HG03280 (cell line): ENCODE results near the gene PES1.
"Not testable (repeated sequence)": the region's sequence is repeated elsewhere in the genome, so short reads cannot be mapped to it uniquely, and the experiment has no call there.

ENCODE experiments used
- ATAC-seq: cut with Tn5 transposase; IDR thresholded peaks from one replicate; pipeline ENCODE4 v1.9.1; 2021; ENCODE audit warnings: mild to moderate bottlenecking, moderate library complexity; ENCODE audit not compliant: unreplicated experiment

The PES1 gene

DNA sequence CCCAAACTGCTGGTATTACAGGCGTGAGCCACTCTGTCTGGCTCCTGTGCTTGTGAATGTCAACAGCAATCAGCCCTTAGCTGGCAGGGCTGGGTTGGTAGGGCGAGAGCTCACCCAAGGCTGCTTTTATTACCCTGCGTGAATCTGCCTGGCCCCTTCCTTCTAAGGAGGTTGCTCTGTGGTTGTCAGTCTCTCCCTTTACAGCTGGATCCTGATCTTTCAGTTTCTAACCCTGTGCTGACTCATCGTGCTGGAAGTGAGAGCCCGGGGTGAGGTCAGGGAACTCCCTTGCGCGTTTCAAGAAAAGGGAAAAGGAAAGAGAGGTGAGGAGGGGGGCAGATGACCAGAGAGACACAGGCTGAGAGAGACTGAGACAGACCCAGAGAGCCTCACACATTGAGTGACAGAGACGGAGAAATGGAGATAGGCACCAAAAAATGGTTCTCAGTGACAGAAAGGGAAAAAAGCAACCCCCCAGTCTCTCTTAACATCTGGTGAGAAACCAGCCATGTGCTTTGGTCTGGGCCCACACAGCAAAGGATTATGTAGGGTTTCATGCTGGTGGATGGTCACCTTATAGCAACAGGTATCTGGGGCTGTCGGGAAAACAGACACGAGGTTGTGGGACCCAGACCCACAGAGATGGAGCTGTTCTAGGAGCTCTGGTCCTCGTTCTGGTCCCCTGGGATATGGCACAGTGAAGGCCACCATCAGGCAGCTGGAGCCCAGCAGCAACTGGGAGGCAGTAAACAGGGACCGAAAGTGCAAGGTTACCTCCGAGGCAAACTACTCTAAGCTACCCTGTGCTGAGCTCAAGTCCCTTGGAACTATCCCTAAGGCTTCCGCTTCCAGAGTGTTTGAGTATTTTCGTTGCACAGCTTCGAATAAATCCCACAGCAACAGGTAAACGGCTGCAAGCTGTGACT lies 17.8 kb upstream of the PES1 start:
- no peak for ATAC-seq

DNA sequence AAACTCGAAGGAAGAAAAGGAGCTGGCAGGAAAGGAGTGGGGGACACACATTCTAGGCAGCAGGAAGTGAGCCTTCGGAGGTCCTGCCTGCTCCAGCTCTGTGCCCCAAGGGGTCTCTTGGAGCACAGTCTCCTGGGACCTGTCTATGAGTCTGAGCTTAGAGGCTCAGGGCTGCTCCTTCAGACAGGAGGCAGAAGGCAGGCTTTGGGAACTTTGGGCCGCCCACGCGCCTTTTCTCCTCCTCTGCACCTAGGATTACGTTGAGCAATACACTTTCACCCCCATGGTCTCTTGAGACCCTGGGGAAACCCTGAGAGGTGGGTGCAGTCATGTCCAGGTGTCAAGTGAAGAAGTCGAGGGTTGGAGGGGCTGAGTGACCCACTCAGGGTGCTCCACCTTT lies 16.2 kb upstream of the PES1 start:
- ATAC-seq = no peak

DNA sequence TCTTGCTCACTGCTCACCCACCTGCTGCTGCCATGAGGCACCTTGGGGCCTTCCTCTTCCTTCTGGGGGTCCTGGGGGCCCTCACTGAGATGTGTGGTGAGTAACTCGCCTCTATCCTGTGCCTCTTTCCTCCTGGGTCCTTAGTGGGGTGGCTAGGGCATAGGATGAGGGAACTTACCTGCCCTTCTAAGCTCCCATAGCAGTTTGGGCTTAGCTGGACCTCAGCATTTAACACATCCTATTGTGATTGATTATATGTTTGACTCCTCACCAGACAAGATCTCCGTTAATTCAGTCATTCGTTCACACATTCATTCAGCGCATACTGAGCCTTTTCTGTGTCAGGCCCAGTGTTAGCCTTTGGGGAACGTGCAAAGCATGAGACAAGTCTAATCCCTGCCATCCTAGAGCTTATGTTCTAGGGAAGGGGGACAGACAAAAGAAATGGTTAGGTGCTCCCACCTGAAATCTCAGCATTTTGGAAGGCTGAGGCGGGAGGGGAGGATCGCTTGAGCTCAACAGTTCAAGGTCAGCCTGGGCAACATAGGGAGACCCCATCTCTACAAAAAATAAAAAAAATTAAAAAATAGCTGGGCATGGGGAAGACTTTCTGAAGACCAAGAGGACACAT lies 15.7 kb upstream of the PES1 start:
- ATAC-seq = no peak

DNA sequence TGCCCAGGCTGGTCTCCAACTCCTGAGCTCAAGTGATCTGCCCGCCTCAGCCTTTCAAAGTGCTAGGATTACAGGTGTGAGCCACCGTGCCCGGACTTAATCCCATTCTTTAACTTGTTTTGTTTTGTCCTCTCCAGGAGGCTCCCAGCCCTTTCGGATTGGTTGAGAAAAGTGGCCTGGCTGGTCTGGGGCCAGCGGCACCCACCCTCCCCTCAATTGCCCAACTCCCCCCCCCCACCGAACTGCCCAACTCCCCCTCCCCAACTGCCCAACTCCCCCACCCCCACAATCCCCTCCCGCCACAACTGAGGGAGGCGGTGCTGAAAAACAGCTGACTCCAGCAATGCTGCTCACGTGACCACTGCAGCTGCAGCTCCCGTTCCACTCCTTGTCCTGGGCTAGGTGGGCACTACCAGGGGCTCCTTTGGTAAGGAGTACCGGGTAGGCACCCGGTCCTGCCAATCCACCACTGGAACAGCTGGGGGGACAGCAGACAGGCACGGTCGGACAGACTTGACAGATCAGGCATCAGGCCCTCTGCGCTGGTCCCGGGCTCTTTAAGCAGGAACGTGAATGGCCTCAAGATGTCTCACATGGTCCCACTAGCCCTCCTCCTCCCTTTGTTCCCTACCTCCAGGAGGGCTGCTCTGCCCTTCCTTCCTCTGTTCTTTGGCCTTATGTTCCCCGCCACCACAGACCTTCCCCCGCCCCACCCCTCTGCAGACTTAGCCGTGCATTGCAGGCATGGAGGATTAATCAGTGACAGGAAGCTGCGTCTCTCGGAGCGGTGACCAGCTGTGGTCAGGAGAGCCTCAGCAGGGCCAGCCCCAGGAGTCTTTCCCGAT lies 15.0 kb upstream of the PES1 start, which contains the start of gene TCN2:
TCN2 (plus strand) TSS at position 720 of the 845 bp plus-strand sequence. CDS start 158 bp downstream, outside the sequence.
- ATAC-seq = no peak

DNA sequence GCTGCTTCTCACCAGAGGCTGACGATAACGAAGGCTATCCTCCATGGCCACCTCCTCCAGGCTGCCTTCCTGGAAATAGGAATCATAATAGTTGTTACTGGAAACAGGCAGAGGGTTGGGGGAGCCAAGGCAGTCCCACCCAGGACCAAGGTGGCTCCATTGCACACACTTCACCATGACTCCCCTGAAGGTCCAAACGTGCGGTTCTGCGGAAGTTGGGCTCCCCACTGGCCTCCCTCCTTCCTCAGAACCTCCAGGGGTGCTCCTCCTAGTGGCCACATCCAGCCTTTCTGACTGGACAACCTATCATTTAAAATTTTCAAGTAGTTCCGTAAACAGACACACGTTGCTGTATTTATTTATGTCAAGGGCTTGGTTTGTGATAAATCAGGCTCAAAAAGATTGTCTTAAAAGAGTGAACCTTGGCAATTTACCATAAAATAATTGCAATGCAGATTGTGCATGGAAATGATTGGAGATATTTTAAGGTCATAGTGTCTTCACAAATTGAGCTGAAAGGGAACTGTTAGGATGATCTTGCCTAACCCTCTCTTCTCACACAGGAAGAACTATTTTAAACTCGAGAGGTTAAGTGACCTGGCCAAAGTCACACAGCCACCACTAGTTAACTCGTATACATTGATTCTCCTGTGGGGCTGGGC lies 13.9 kb upstream of the PES1 start:
- ATAC-seq = no peak

DNA sequence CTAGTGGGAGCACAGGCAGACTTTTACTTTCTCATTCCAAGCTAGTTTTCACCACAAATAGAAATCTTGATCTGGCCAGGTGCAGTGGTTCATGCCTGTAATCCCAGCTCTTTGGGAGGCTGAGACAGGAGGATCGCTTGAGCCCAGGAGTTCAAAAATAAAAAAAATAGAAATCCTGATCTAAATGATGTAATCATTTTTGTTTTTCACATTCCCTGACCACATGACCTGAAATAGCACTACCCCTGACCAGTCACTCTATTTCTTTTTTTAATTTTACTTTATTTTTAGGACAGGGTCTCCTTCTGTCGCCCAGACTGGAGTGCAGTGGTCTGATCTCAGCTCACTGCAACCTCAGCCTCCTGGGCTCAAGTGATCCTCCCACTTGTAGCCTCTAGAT lies 13.0 kb upstream of the PES1 start:
- no peak for ATAC-seq

DNA sequence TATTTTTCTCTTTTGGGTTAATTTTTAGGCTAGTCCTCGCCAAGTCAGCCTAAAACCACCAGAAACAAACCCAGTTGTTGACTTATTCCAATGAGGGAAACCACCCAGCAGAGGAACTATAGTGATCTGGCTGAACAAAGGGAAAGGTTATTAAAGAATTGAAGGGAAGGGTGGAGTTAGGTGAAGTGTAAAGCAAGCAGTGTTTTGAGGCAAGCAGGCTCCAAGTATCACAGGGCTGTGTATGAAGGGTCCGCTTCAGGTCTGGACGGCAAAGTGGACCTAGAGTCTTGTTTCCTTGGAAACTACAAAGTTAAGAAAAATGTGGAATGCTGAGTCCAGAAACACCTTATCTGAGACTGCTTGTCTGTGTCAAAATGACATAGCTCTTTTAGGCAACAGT lies 12.1 kb upstream of the PES1 start:
- no peak for ATAC-seq

DNA sequence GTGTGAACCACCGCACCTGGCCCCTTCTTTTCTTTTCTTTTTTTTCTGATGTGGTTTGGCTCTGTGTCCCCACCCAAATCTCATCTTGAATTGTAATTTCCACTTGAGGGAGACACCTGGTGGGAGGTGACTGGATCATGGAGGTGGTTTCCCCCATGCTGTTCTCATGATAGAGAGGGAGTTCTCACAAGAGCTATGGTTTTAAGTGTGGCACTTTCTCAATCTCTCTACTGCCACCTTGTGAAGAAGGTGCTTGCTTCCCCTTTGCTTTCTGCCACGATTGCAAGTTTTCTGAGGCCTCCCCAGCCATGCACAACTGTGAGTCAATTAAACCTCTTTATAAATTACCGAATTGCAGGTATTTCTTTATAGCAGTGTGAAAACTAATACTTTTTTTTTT lies 10.3 kb upstream of the PES1 start:
- ATAC-seq = no peak

DNA sequence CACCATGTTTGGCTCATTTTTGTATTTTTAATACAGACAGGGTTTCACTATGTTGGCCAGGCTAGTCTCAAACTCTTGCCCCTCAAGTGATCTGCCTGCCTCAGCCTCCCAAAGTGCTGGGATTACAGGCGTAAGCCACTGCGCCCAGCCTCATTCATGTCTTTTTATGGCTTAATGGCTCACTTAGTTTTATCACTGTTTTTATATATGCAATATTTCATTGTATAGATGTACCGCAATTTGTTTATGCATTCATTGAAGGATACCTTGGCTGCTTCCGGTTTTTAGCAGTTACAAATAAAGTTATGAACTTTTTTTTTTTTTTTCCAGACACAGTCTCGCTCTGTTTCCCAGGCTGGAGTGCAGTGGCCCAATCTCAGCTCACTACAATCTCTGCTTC lies 9.8 kb upstream of the PES1 start:
- no peak for ATAC-seq

DNA sequence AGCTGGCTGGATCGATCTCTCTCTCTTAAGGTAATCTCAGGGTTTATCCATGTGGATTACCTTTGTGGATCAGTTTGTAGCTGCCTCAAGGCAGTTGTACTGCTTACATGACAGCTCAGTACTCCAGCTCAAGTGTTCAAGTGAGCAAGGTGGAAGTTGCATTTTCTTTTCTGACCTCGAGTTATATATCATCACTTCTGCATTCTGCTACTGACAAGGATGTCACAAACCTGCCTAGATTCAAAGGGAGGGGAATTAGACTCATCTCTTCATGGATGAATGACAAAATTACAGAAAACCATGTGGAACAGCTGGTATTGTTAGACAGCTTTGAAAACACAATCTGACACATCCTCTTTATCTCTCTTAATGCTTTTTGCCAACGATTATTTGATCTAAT lies 9.2 kb upstream of the PES1 start:
- ATAC-seq = no peak

DNA sequence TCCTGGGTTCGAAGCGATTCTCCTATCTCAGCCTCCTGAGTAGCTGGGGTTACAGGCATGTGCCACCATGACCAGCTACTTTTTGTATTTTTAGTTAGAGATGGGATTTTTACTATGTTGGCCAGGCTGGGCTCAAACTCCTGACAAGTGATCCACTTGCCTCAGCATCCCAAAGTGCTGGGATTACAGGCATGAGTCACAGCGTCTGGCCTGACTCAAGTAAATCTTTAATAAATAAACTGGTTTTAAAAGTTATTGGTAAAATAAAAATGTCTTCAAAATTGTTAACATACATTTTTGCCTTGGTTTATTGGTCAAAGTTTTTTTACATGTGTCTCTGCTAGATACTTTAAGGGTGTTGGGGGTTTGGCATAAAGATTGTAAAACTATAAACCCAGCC lies 7.3 kb upstream of the PES1 start:
- ATAC-seq = no peak

DNA sequence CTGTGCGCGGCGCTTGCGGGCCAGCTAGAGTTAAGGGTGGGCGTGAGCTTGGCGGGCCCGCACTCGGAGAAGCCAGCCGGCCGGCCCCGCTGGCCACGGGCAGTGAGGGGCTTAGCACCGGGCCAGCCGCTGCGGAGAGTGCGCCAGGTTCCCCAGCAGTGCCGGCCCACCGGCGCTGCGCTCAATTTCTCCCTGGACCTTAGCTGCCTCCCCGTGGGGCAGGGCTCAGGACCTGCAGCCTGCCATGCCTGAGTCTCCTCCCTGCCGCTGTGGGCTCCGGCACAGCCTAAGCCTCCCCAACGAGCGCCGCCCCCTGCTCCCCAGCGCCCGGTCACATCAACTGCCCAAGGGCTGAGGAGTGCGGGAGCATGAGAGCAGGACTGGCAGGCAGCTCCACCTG lies 5.2 kb upstream of the PES1 start:
- no peak for ATAC-seq

DNA sequence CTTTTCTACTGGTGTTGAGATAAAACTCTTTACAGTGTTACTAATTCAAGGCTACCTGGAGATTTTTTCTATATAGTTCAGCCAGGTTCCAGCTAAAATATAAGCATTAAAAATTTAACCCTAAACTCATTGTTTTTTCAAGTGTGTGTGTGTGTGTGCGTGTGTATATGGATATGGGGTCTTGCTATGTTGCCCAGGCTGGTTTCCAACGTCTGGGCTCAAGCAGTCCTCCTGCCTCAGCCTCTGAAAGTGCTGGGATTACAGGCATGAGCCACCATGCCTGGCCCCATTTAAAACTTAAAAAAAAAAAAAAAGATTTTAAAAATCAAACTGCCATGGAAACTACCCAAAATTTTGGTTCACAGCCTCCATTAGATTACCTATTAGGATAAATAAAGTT lies 4.5 kb upstream of the PES1 start:
- ATAC-seq = no peak

DNA sequence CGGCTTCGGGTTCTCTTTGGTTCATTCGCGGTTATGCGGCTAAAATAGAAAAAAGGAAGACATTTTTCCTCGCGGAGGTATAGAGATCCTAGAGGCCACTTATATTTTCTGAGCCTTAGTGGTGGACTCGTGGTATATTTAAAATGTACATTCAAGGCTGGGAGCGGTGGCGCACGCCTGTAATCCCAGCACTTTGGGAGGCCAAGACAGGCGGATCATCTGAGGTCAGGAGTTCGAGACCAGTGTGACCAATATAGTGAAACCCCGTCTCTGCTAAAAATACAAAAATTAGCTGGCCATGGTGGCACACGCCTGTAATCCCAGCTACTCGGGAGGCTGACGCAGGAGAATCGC lies 627 bp upstream of the PES1 start:
- not testable (repeated sequence) for ATAC-seq

DNA sequence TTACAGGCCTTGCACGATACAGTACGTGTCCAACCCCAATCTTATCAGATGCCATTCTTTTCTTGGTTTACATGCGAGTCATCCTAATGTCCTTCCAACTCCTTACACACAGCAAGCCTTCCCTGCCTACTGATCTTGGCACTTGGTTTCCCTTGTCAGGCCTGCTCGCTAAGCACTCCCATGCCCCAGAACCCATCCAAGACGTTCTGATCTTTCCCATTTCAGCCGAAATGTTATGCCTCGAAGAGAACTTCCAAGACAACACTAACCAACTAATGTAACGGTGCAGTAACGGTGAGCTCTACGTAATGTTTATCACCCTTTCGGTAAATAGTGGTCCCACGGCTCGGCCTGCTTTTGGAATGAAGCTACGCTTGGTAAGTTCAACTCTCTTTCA lies 521 bp downstream of the PES1 start:
- ATAC-seq = no peak

DNA sequence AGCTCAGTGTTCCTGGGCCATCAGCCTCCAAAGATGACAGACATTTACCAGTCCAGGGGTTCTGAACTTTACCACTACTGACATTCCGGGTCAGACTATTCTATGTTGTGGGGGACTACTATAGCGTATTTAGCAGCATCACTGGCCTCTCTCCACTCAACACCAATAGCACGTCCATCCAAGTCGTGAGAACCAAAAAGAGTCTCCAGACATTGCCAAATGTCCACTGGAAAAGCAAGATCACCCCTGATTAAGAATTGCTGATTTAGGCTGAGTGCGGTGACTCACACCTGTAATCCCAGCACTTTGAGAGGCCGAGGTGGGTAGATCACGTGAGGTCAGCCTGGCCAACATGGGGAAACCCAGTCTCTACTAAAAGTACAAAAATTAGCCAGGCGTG lies 5.3 kb downstream of the PES1 start:
- no peak for ATAC-seq

DNA sequence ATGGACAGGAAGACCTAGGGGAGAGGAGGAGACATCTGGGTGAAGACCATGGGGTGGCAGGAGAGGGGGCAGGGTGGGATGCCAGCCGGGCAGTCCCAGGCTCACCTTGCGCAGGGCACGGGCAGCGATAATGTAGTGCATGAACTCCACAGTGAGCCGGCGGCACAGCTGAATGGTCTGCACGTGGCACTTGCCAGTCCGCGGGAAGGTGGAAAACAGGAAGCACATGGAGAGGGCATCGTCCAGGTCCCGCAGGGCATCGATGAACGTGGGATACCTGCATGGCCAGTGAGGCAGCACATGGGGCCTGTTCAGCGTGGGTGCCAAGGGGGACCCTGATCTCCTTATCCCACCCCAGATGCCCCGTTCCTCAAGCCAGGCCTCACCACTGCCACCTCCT lies 7.3 kb downstream of the PES1 start:
- no peak for ATAC-seq

DNA sequence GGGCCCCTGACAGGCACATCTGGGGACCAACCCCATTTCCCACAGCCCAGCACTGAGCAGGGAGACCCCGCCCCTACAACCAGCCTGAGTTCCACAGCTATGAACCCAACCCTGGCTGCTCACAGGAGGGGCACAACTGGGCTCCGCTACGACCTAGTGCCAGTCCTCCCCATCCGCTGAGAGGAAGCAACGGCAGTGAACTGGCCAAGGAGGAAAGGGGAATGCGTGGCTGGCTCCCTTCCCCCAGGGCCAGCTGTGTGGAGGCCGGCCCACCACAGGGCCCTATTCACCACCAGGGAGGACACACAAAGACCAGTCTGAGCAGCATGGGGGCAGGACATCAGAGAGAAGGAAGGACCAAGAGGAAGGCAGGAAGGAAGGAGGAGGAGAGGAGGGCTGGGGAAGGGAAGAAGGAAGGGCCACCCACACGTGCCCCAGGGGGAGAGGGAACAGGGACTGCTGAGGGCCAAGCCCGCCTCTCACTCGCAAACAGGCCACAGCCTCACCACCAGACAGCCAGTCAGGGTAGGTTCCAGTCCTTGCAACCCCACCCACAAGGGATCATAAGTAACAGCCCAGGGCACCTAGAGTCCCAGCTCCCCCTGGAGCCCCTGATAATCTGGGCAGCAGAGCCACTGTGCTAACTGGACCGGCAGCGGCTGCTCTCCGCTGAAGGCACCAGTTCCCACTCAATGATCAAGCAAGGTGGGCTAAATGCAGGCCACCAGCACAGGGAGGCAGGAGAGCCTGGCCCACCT lies 8.7 kb downstream of the PES1 start:
- ATAC-seq = no peak

DNA sequence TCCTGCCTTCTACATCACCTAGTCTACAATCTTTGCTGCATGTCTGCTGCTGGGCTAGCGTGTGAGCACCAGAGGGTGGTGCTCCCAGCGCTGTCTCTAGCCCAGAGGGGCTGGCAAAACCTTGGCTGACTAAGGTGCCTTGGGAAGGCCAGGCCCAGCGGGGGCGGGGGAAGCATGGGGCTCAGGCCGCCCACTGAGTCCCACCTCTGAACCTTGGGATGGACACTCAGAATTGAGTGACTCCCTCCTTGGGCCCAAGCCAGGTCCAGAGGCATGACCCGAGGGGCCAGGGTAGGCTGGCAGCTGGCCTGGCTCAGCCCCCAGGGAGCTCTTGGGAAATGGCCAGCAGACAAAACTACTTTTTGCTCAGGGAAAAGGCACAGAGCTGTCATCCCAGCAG lies 9.7 kb downstream of the PES1 start:
- ATAC-seq = no peak

DNA sequence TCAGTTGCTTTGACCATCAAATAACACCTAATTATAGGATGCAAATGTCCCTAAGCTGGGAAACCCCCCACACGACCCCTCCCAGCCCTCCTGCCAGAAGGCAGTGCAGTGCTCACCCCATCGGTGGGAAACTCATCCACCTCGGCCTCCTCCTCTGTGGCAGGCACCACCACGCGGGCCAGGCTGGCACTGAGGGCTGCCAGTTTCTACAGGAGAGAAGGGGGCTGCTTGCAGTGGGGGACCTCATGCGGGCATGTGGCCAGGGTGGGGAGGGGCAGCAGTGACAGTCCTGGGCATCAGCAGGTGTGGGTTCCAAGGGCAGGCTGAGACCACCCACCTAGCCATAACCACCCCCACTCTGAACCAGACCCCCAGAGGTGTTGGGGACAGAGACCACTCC lies 10.8 kb downstream of the PES1 start:
- ATAC-seq = no peak
